Tibial nerve (tissue), 4 donors: ENCODE results near the gene SNRPD1. TPM values are rescaled to one million over a fixed set of nuclear protein-coding genes. Genes with fewer than 3 reads are reported as not detected.
A peak's percentile ranks its signal among the peaks of the same experiment; 100 is the strongest.
"Not testable (repeated sequence)": the region's sequence is repeated elsewhere in the genome, so short reads cannot be mapped to it uniquely, and the experiment has no call there.

ENCODE experiments used
- DNase-seq, 2 donors: peaks; one replicate each; pipeline ENCODE4 v3.0.0-alpha.2; 2019; ENCODE audit warnings: low spot score in 2 of 2
- H3K27ac ChIP-seq, 4 donors: fragments of 200-600 bp; sonication (generic) in 3 of 4; one replicate each; pipeline ENCODE4 v1.5.1; 2017 to 2019; ENCODE audit warnings: mild to moderate bottlenecking in 1 of 4
- H3K27me3 ChIP-seq, 2 donors: fragments of 200-600 bp; sonication (generic) in 1 of 2; one replicate each; pipeline versions ENCODE4 v1.5.1 to v1.6.0; 2017 to 2019
- H3K36me3 ChIP-seq, 3 donors: fragments of 200-600 bp; sonication (generic); one replicate each; pipeline ENCODE4 v1.5.1; 2018 to 2019
- H3K4me1 ChIP-seq, 4 donors: fragments of 200-600 bp; sonication (generic) in 3 of 4; one replicate each; pipeline ENCODE4 v1.5.1; 2017 to 2019
- H3K4me3 ChIP-seq, 4 donors: fragments of 200-600 bp; sonication (generic) in 3 of 4; one replicate each; pipeline ENCODE4 v1.5.1; 2017 to 2019; ENCODE audit warnings: mild to moderate bottlenecking in 1 of 4, moderate library complexity in 1 of 4
- H3K9me3 ChIP-seq, 4 donors: fragments of 200-600 bp; sonication (generic) in 3 of 4; one replicate each; pipeline ENCODE4 v1.5.1; 2017 to 2019
- EP300 ChIP-seq, 2 donors: sonication (generic); formaldehyde crosslinking; IDR thresholded peaks; one replicate each; pipeline ENCODE4 v1.6.1; 2017; ENCODE audit warnings: antibody characterized with exemption in 2 of 2, mild to moderate bottlenecking in 1 of 2
- POLR2A ChIP-seq, 2 donors: fragments of 450-650 bp; IDR thresholded peaks; one replicate each; pipeline ENCODE4 v1.6.1; 2017; ENCODE audit warnings: antibody characterized with exemption in 2 of 2, mild to moderate bottlenecking in 2 of 2, moderate library complexity in 2 of 2
- WGBS, 2 donors: methylation state at CpG; one replicate each; pipeline ENCODE4 v1.1.5; 2018; 5-methylcytosine and 5-hydroxymethylcytosine counted together
- total RNA-seq, 4 donors: library from RNA; depleted of rRNA; stranded (reverse); fragments of >200 nt; gene quantifications; one replicate each; pipeline ENCODE4 v1.1.0, GENCODE V29; 2016
- TF ChIP-seq, protein P1 (sequence below), 5 experiments: fragments of 200-600 bp in 3 of 5; fragments of 450-650 bp in 2 of 5; sonication (generic) in 3 of 5; IDR thresholded peaks; one replicate each; pipeline ENCODE4 v1.5.1; 2016 to 2019; ENCODE audit warnings: antibody characterized with exemption in 5 of 5, mild to moderate bottlenecking in 3 of 5, moderate library complexity in 2 of 5

Gene SNRPD1
- total RNA-seq, 4 donors from 2014 or later, result 4.3 to 12.6 (median 5.2) TPM

- Histone ChIP-seq H3K9me3 (no peaks in the 10 kb centered on the region), H3K27ac (no peak overlapping the region), H3K4me1 (no peaks in the 10 kb centered on the region), H3K36me3 (peaks cover 0 to 17% (median 0%) of the 10 kb centered on the region in 3 donors), H3K4me3 (no peak overlapping the region), H3K27me3 (no peaks in the 10 kb centered on the region)
- DNase-seq, result no peak
- TF ChIP-seq EP300 (IDR thresholded peaks at IDR 0.05) (no peak), POLR2A (IDR thresholded peaks at IDR 0.05) (no peak)
- WGBS, 2 donors, result 85 to 88% methylated on average over 9 of the region's 9 CpGs
Observed at GRCh38 chr18:21662581-21662980, 50.5 kb downstream of the SNRPD1 start.

GRCh38 chr18:21663578-21663977 lies 51.5 kb downstream of the SNRPD1 start:
- Histone ChIP-seq H3K36me3 (peaks cover 0 to 17% (median 0%) of the 10 kb centered on the region in 3 donors), H3K4me1 (no peaks in the 10 kb centered on the region), H3K9me3 (no peaks in the 10 kb centered on the region), H3K4me3 (no peak overlapping the region), H3K27ac (no peak overlapping the region), H3K27me3 (no peaks in the 10 kb centered on the region)
- TF ChIP-seq, protein P1, sequence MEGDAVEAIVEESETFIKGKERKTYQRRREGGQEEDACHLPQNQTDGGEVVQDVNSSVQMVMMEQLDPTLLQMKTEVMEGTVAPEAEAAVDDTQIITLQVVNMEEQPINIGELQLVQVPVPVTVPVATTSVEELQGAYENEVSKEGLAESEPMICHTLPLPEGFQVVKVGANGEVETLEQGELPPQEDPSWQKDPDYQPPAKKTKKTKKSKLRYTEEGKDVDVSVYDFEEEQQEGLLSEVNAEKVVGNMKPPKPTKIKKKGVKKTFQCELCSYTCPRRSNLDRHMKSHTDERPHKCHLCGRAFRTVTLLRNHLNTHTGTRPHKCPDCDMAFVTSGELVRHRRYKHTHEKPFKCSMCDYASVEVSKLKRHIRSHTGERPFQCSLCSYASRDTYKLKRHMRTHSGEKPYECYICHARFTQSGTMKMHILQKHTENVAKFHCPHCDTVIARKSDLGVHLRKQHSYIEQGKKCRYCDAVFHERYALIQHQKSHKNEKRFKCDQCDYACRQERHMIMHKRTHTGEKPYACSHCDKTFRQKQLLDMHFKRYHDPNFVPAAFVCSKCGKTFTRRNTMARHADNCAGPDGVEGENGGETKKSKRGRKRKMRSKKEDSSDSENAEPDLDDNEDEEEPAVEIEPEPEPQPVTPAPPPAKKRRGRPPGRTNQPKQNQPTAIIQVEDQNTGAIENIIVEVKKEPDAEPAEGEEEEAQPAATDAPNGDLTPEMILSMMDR (IDR thresholded peaks at IDR 0.05), result no peak
- no peak for TF ChIP-seq POLR2A (IDR thresholded peaks at IDR 0.05)
- no peak for TF ChIP-seq EP300 (IDR thresholded peaks at IDR 0.05)
- peak; percentile 19 to 34 for DNase-seq
- 77 to 84% methylated on average over 7 of the region's 7 CpGs for WGBS, 2 donors

DNA sequence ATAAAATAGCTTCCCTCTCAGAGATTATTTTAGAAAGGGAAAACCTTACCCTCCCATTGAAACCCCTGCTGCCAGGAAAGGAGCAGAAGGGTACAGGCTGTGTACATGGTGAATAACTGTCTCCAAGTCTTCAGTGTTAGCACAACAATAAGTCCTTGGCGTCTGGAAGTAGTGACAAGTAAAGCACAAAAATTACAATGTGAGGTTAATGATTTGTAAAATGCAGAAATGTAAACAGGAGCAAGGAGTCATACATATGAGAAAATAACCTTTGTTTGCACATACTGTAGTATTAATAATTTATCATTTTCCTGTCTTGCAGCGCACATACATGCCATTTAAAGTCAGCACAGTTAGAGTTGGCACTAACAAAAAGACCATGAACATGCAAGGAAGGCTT lies 52.0 kb downstream of the SNRPD1 start:
- Histone ChIP-seq H3K27me3 (no peaks in the 10 kb centered on the region), H3K36me3 (peaks cover 0 to 14% (median 0%) of the 10 kb centered on the region in 3 donors), H3K4me3 (no peak overlapping the region), H3K9me3 (no peaks in the 10 kb centered on the region), H3K27ac (no peak overlapping the region), H3K4me1 (no peaks in the 10 kb centered on the region)
- no peak for DNase-seq
- TF ChIP-seq, protein P1 (IDR thresholded peaks at IDR 0.05), result no peak
- TF ChIP-seq EP300 (IDR thresholded peaks at IDR 0.05) (no peak), POLR2A (IDR thresholded peaks at IDR 0.05) (no peak)
- 83 to 90% methylated on average over 2 of the region's 2 CpGs for WGBS, 2 donors

DNA sequence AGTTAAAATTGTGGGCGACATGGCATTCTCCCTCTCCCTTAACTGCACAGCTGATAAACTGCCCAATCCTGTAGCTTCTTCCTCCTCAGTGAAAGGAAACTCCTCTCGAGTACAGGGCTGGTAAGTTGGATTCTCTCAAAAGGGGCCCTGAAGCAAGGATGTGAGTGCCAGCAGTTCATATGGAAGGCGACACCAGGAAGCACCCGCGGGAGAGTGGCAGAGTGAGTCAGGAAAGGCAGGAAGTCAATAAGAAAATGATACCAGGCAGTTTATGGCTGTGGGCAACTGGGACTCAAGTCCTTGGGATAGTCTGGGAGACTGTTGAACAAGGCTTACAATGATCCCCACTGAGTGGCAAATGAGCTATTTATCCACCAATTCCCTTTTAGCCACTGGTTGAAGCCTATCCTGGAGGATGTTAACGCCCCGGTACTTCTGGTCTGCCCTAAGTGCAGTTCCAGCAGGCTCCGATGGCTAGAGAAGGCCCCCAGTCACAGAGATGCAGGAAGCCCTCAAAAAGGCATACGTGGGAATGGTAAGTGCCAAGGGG lies 57.7 kb downstream of the SNRPD1 start:
- Histone ChIP-seq H3K27ac (no peak overlapping the region), H3K9me3 (no peaks in the 10 kb centered on the region), H3K4me3 (no peak overlapping the region), H3K4me1 (no peaks in the 10 kb centered on the region), H3K36me3 (peaks cover 0 to 7% (median 0%) of the 10 kb centered on the region in 3 donors), H3K27me3 (no peaks in the 10 kb centered on the region)
- DNase-seq, result no peak
- TF ChIP-seq, protein P1 (IDR thresholded peaks at IDR 0.05), result no peak
- TF ChIP-seq EP300 (IDR thresholded peaks at IDR 0.05), result no peak
- TF ChIP-seq POLR2A (IDR thresholded peaks at IDR 0.05), result no peak
- WGBS, 2 donors, result 77 to 81% methylated on average over 9 of the region's 9 CpGs

DNA sequence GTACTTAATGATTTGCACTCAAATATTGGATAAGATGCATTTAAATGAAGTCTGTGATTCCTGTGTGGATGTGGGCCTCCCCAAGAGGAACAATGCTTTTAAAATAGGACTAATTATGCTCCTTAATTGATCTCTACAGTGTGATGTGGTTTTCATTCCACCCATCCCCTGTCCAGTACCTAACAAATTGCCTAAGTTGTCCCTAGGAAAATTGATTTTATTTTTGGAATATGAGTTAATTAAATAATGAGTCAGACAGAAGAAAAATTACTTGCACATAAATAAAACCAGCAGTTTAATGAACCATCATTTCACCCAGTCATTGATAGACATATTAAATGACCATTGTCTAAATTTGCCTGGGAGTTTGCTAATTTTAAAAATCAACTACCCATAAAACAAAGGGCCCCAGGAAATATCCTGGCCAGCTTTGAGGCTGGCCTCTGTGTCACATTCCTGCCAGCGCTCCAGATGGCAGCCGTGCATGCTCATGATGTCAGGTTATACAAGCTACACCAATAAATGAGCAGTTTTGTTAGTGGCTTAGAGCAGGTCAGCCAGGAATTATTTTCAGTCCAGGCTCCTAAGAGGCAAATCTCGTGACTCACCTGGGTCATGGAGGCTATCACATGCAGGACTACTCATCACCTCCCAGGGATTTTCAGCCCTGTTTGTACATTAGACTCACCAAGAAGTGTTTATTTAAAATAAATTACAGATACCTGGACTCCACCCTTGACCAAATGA lies 60.6 kb downstream of the SNRPD1 start:
- 43 to 59% methylated on average over 3 of the region's 3 CpGs for WGBS, 2 donors
- no peak overlapping the region for H3K27ac ChIP-seq
- no peak for DNase-seq

DNA sequence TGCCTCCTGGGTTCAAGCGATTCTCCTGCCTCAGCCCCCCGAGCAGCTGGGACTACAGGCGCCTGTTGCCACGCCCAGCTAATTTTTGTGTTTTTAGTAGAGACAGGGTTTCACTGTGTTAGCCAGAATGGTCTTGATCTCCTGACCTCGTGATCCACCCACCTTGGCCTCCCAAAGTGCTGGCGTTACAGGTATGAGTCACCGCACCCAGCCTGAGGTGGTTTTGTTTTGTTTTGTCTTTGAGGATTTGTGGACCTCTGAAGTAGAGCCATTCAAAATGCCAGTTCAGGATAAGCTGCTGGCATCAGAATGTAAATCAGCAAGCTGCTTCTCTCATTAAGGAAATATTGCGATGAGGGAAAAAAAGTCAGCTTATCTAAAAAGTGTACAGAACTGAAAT lies 63.2 kb downstream of the SNRPD1 start:
- 89 to 92% methylated on average over 8 of the region's 8 CpGs for WGBS, 2 donors
- H3K4me3 ChIP-seq, H3K4me1 ChIP-seq, H3K27me3 ChIP-seq, DNase-seq, H3K36me3 ChIP-seq, H3K9me3 ChIP-seq, H3K27ac ChIP-seq: not testable (repeated sequence)

More for the DNA sequence above, 60.6 kb downstream of the SNRPD1 start:
- Histone ChIP-seq H3K9me3 (no peaks in the 10 kb centered on the region), H3K36me3 (peaks cover 0 to 7% (median 0%) of the 10 kb centered on the region in 3 donors), H3K4me1 (no peaks in the 10 kb centered on the region), H3K27me3 (no peaks in the 10 kb centered on the region), H3K4me3 (no peak overlapping the region)
- no peak for TF ChIP-seq EP300 (IDR thresholded peaks at IDR 0.05)
- TF ChIP-seq, protein P1 (IDR thresholded peaks at IDR 0.05), result no peak
- TF ChIP-seq POLR2A (IDR thresholded peaks at IDR 0.05), result no peak
